Ascending aorta (tissue), 2 donors: Measurements from ENCODE around the gene HOXA1. TPM values are rescaled to one million over a fixed set of nuclear protein-coding genes. Genes with fewer than 3 reads are reported as not detected.

ENCODE experiments used
- DNase-seq, 2 donors: peaks; one replicate each; pipeline ENCODE4 v3.0.0-alpha.2; 2019; ENCODE audit warnings: low spot score in 2 of 2
- H3K27ac ChIP-seq, 2 donors: fragments of 200-600 bp; sonication (generic); one replicate each; pipeline ENCODE4 v1.5.1; 2016 to 2017; ENCODE audit warnings: mild to moderate bottlenecking in 1 of 2
- H3K27me3 ChIP-seq: fragments of 200-600 bp; sonication (generic); one replicate; pipeline ENCODE4 v1.5.1; 2017
- H3K36me3 ChIP-seq, 2 donors: fragments of 200-600 bp; sonication (generic); one replicate each; pipeline ENCODE4 v1.5.1; 2016
- H3K4me1 ChIP-seq, 2 donors: fragments of 200-600 bp; sonication (generic); one replicate each; pipeline ENCODE4 v1.5.1; 2016 to 2017; ENCODE audit warnings: mild to moderate bottlenecking in 1 of 2
- H3K4me3 ChIP-seq, 2 donors: fragments of 200-600 bp; sonication (generic); one replicate each; pipeline ENCODE4 v1.5.1; 2016 to 2017; ENCODE audit warnings: mild to moderate bottlenecking in 1 of 2
- H3K9me3 ChIP-seq, 2 donors: fragments of 200-600 bp; sonication (generic); one replicate each; pipeline ENCODE4 v1.5.1; 2016
- CTCF ChIP-seq, 3 experiments: fragments of 200-600 bp in 2 of 3; fragments of 450-650 bp in 1 of 3; sonication (generic) in 2 of 3; IDR thresholded peaks; one replicate each; pipeline ENCODE4 v1.5.1; 2016 to 2019; ENCODE audit warnings: antibody characterized with exemption in 3 of 3, mild to moderate bottlenecking in 1 of 3, moderate library complexity in 1 of 3
- intact Hi-C: fragments of 100-400 bp; cut with DNase I; formaldehyde crosslinking; loops from one replicate; pipeline ENCODE4 v1.15.1; 2023
- total RNA-seq: library from RNA; depleted of rRNA; stranded (reverse); fragments of >200 nt; gene quantifications from one replicate; pipeline ENCODE4 v1.1.0, GENCODE V29; 2016

The HOXA1 gene
- total RNA-seq, 1 donor from 2014 or later = not detected

- H3K27ac ChIP-seq = peak overlapping the region; percentile 89 to 97
- intact Hi-C loops = no loop called here
- H3K27me3 ChIP-seq = no peaks in the 10 kb centered on the region
- H3K4me1 ChIP-seq = peaks cover 12 to 30% of the 10 kb centered on the region in 2 donors
- DNase-seq = peak in 1 of 2 donors; percentile 75
- H3K36me3 ChIP-seq = no peaks in the 10 kb centered on the region
- no peak for TF ChIP-seq CTCF (IDR thresholded peaks at IDR 0.05)
- H3K9me3 ChIP-seq = no peaks in the 10 kb centered on the region
- peak overlapping the region; percentile 46 to 79 for H3K4me3 ChIP-seq
Observed at GRCh38 chr7:27107391-27108381, 11.9 kb upstream of the HOXA1 start.

- DNase-seq = no peak
- H3K4me1 ChIP-seq = peaks cover 12 to 30% of the 10 kb centered on the region in 2 donors
- peak overlapping the region; percentile 89 to 97 for H3K27ac ChIP-seq
- peak overlapping the region; percentile 46 to 79 for H3K4me3 ChIP-seq
- no peaks in the 10 kb centered on the region for H3K36me3 ChIP-seq
- H3K9me3 ChIP-seq = no peaks in the 10 kb centered on the region
- TF ChIP-seq CTCF (IDR thresholded peaks at IDR 0.05) = no peak
- intact Hi-C loops = no loop called here
- H3K27me3 ChIP-seq = no peaks in the 10 kb centered on the region
Observed at GRCh38 chr7:27106901-27107240, 11.1 kb upstream of the HOXA1 start.

GRCh38 chr7:27106181-27106900, 10.5 kb upstream of the HOXA1 start:
- Histone ChIP-seq H3K27me3 (no peaks in the 10 kb centered on the region), H3K36me3 (no peaks in the 10 kb centered on the region), H3K9me3 (no peaks in the 10 kb centered on the region), H3K27ac (peak overlapping the region; percentile 89 to 97), H3K4me3 (peak overlapping the region; percentile 46 to 79), H3K4me1 (peaks cover 12 to 30% of the 10 kb centered on the region in 2 donors)
- intact Hi-C loops = no loop called here
- peak in 1 of 2 donors; percentile 66 for DNase-seq
- TF ChIP-seq CTCF (IDR thresholded peaks at IDR 0.05) = no peak

- TF ChIP-seq CTCF (IDR thresholded peaks at IDR 0.05) = no peak
- peak overlapping the region; percentile 46 to 79 for H3K4me3 ChIP-seq
- H3K27ac ChIP-seq = peak overlapping the region; percentile 89 to 97
- H3K9me3 ChIP-seq = no peaks in the 10 kb centered on the region
- intact Hi-C loops = loop anchor here (2.0 kb wide), 1 partner anchor 17 kb away; no protein-coding TSS in a partner anchor
- H3K36me3 ChIP-seq = no peaks in the 10 kb centered on the region
- H3K27me3 ChIP-seq = no peaks in the 10 kb centered on the region
- peaks cover 12 to 31% of the 10 kb centered on the region in 2 donors for H3K4me1 ChIP-seq
- no peak for DNase-seq
Observed at GRCh38 chr7:27105301-27106031, 9.7 kb upstream of the HOXA1 start.
